Gastrocnemius medialis (tissue), 4 donors: Measurements from ENCODE around the gene SOHLH1.

Experiments used
- CTCF ChIP-seq, 5 experiments: fragments of 450-650 bp in 3 of 5; fragments of 200-600 bp in 2 of 5; sonication (generic) in 2 of 5; IDR thresholded peaks in 4 of 5; conservative IDR thresholded peaks in 1 of 5; 1 replicate in 4 of 5; 2 replicates in 1 of 5; pipeline ENCODE4 v1.5.1; 2016 to 2019; ENCODE audit warnings: antibody characterized with exemption in 5 of 5, mild to moderate bottlenecking in 3 of 5, moderate library complexity in 3 of 5
- POLR2A ChIP-seq, 2 donors: fragments of 450-650 bp; IDR thresholded peaks; one replicate each; pipeline ENCODE4 v1.6.1; 2017; ENCODE audit warnings: antibody characterized with exemption in 2 of 2, mild to moderate bottlenecking in 2 of 2, moderate library complexity in 2 of 2

DNA sequence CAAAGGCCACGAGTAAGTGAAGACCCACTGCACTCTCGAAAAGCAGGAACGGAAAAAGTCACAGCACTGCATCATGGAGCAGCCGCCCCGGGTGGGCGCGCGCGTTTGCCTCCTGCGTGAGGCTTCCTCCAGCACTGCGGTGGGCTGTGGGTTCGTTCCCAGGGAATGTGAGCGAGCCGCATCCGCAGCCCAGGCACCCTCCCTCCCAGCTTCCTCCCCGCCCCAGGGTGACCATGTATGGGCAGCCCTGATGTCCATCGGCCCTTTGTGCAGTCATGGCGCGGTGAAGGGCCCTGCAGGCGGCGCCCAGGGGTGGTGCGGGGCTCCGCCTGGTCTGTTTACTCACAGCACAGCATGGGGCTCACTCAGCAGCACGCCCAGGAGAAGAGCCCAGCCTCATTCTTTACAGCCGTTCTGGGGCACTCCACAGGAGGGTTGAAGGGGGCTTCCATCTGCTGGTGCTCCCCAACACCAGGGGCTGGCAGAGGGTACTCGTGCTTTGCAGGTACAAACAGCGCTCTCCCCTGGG is 35.4 kb upstream of the SOHLH1 start:
- TF ChIP-seq CTCF (IDR thresholded peaks at IDR 0.05 in 4 of 5, conservative IDR thresholded peaks at IDR 0.05 in 1 of 5) (no peak), POLR2A (IDR thresholded peaks at IDR 0.05) (no peak)
